GM12873 (cell line): Measurements from ENCODE around the gene HSPA12A.

Experiments used
- TF ChIP-seq, protein P1 (sequence below): IDR thresholded peaks from 2 replicates; pipeline ENCODE4 v1.5.1; 2012; ENCODE audit warnings: low read depth, mild to moderate bottlenecking, moderate library complexity, low read length, control low read depth; ENCODE audit not compliant: insufficient read depth; ENCODE audit errors: missing control alignments

The HSPA12A gene

DNA sequence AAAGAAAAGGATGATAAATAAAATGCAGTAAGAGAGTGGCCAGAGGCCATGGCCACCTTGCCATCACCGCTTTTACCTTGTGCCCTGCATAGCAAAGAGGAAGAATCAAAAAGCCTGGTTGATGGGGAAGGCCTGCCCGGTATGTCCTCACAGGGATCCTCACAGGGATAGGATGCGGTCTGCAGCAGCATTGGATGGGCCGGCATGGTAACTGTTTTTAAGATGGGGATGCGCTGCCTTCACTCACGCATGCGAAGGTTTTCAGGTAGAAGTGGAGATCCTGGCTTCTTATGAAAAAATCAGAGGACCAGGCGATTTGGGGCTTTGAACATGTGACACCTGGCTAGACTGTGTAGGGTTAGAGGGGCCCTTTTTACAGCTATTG is 109.2 kb downstream of the HSPA12A start:
- TF ChIP-seq, protein P1, sequence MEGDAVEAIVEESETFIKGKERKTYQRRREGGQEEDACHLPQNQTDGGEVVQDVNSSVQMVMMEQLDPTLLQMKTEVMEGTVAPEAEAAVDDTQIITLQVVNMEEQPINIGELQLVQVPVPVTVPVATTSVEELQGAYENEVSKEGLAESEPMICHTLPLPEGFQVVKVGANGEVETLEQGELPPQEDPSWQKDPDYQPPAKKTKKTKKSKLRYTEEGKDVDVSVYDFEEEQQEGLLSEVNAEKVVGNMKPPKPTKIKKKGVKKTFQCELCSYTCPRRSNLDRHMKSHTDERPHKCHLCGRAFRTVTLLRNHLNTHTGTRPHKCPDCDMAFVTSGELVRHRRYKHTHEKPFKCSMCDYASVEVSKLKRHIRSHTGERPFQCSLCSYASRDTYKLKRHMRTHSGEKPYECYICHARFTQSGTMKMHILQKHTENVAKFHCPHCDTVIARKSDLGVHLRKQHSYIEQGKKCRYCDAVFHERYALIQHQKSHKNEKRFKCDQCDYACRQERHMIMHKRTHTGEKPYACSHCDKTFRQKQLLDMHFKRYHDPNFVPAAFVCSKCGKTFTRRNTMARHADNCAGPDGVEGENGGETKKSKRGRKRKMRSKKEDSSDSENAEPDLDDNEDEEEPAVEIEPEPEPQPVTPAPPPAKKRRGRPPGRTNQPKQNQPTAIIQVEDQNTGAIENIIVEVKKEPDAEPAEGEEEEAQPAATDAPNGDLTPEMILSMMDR, result no peak

DNA sequence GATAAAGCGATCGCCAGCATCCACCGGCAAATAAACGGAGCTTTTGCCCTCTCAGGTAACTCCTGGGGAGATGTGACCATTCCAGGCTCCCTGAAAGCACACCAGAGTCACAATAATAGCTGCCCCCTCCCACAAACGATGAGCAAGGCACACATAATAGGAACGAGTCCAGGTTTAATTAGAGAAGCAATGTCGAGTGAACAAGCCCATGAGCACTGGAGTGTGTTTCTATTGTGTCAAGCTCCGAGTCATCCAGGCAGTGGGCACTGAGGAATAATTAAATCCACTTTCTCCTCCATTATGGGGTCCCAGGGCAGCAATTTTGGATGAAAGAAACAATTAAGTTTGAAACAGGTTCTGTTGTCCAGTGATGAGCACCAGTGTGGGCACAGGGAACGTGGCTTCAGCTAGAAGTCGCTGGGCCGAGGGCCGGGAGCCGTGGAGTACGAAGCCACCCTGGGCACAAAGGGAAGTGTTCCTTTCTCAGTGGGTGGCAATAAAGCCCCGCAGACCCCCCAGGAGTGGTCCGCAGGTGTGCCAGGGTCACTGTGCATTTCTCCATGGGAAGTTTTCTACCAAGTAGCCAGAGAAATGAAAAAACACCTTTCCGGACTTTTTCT is 109.7 kb downstream of the HSPA12A start:
- TF ChIP-seq, protein P1, result no peak

DNA sequence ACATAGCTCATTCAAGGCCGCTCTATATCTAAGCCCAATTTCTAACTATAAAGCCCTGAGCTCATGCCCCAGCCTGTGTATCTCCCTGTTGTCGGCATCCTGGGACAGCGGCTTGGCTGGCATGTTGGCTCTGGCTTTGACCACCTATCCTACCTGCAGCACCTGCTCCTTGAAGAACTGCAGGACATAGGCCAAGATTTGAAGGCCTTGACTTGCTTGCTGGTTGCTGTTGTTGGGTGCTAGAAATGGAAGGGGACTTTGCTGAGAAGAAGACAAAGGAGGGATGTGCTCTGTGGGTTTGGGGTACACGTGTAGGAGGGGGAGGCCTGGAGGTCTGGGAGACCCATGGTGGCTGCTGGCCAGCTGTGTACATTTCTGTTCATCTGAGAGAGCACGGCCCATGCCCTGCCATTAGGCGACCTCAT is 110.5 kb downstream of the HSPA12A start:
- TF ChIP-seq, protein P1, result no peak

DNA sequence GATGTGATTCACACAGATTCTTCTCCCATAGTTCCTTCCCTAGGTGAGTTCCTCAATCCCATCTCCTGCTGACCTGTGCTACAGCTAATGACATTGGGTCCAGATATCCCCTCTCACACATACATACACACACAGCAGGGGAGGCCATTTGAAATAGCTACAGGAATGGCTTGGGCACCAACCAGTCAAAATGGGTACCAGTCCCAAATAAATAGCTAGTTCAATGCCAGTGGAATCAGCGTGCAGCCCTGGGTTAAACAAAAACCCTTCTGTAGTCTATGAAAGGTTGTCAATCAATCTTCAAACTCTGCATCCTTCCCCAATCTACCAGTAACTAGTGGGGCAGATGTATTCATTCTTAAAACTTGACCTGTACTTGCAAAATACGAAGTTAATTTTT is 112.3 kb downstream of the HSPA12A start:
- TF ChIP-seq, protein P1, result no peak

DNA sequence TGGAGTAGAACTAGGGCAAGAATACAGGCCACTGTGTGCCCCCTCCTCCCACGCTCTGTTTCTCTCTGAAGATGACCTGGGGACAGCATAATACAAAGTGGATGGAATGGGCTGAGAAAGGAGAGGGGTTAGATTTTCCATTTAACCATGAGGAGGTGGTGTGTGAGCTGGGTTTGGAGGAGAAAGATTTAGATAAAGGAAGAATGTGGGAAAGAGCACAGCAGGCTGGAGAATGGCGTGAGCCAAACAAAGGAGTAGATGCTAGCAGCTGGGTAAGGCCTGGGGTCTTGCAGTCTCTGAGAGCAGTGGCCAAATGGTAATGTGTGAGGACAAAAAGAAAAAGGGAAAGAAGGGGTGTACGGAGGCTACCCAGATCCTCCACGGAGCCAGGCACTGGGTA is 113.0 kb downstream of the HSPA12A start:
- TF ChIP-seq, protein P1, result no peak

DNA sequence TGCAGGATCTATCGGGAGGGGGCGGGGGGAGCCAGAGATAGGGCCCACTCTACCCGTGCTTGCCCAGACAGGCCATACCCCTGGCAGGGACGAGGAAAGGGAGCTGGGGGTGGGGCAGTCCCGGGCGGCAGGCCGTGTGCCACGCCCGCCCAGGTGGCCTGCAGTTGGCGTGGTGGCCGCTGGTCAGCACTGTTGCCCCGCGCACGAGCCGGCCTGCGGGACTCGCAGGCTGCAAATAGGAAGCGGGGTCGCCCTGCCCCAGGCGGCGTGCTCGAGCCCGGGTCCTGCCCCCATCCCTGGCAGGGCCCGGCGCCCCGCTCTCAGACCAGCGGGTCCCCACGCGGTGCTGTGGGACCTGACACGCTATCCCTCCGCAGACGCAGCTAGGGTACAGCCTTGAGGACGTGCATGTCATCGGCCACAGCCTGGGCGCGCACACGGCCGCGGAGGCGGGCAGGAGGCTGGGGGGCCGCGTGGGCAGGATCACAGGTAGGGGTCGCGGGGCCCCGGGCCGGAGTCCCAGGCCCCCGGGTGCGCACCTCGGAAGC is 114.9 kb downstream of the HSPA12A start:
- TF ChIP-seq, protein P1, result no peak

DNA sequence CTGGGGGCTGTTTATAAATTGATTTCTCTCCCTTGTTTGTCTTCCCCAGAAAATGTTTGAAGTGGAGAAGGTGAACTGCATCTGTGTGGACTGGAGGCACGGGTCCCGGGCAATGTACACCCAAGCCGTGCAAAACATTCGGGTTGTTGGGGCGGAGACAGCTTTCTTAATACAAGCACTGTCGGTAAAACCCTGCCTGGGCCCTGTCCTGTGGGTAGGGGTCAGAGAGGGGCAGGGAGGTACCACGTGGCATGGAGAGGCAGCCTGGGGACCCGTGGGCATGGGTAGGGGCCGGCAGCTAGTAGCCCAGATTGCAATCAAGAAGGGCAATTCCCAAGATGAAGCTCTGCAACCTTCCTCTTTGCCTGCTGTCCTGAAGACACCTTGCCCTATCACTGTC is 115.6 kb downstream of the HSPA12A start:
- TF ChIP-seq, protein P1, result no peak
